NCI-H2081 (cell line): ENCODE results near the gene SCCPDH.

Experiments used
- DNase-seq, 2 experiments: peaks; one replicate each; lab custom pipeline; 2025; lab: John Stamatoyannopoulos, UW

Gene SCCPDH

GRCh38 chr1:246785494-246786111 lies 61.4 kb downstream of the SCCPDH start:
- no peak for DNase-seq

- peak in 1 of 2 experiments; percentile 35 for DNase-seq
These were observed 62.5 kb downstream of the SCCPDH start for GRCh38 chr1:246786606-246787238.

- no peak for DNase-seq
These were observed 63.7 kb downstream of the SCCPDH start for GRCh38 chr1:246787781-246788513.

GRCh38 chr1:246788895-246789338 lies 64.7 kb downstream of the SCCPDH start:
- DNase-seq: no peak

- no peak for DNase-seq
These were observed 65.5 kb downstream of the SCCPDH start for GRCh38 chr1:246789454-246790339.

- no peak for DNase-seq
These were observed 66.2 kb downstream of the SCCPDH start for GRCh38 chr1:246790364-246790763.

- no peak for DNase-seq
These were observed 66.6 kb downstream of the SCCPDH start for GRCh38 chr1:246790833-246791232.

- DNase-seq: no peak
These were observed 67.2 kb downstream of the SCCPDH start for GRCh38 chr1:246791303-246791918.

- DNase-seq: no peak
These were observed 68.4 kb downstream of the SCCPDH start for GRCh38 chr1:246792603-246793002.

- DNase-seq: no peak
These were observed 69.2 kb downstream of the SCCPDH start for GRCh38 chr1:246793356-246793896.

- no peak for DNase-seq
These were observed 70.0 kb downstream of the SCCPDH start for GRCh38 chr1:246794048-246794827.

GRCh38 chr1:246794828-246795671 lies 70.8 kb downstream of the SCCPDH start:
- no peak for DNase-seq

- DNase-seq: no peak
These were observed 71.9 kb downstream of the SCCPDH start for GRCh38 chr1:246795906-246796694.

GRCh38 chr1:246797157-246797556 lies 72.9 kb downstream of the SCCPDH start:
- DNase-seq: no peak

GRCh38 chr1:246797597-246797996 lies 73.4 kb downstream of the SCCPDH start:
- no peak for DNase-seq

- no peak for DNase-seq
These were observed 73.9 kb downstream of the SCCPDH start for GRCh38 chr1:246798107-246798506.

- no peak for DNase-seq
These were observed 74.6 kb downstream of the SCCPDH start for GRCh38 chr1:246798606-246799496.

GRCh38 chr1:246800356-246800755 lies 76.1 kb downstream of the SCCPDH start:
- DNase-seq: no peak
